Hematopoietic multipotent progenitor cell (in vitro differentiated cells): Measurements from ENCODE around the gene LRRIQ4. TPM values are rescaled to one million over a fixed set of nuclear protein-coding genes. Genes with fewer than 3 reads are reported as not detected.

Experiments used
- DNase-seq, 3 donors: peaks; one replicate each; pipeline ENCODE4 v3.0.0-alpha.2; 2011 to 2015; ENCODE audit warnings: low read depth in 2 of 3, low spot score in 2 of 3
- total RNA-seq: library from RNA; depleted of rRNA; stranded (reverse); fragments of >200 nt; gene quantifications from one replicate; pipeline ENCODE4 v1.2.3, GENCODE V29; 2012

LRRIQ4 gene
- total RNA-seq, 1 donor = under 0.01 TPM

- no peak for DNase-seq
Observed at GRCh38 chr3:169848741-169849140, 36.1 kb downstream of the LRRIQ4 start.

GRCh38 chr3:169850618-169851017 lies 37.9 kb downstream of the LRRIQ4 start:
- DNase-seq = no peak

GRCh38 chr3:169855514-169855913 lies 42.8 kb downstream of the LRRIQ4 start:
- DNase-seq = no peak

GRCh38 chr3:169857811-169858210 lies 45.1 kb downstream of the LRRIQ4 start:
- no peak for DNase-seq

GRCh38 chr3:169861871-169862270 lies 49.2 kb downstream of the LRRIQ4 start:
- no peak for DNase-seq

- peak; percentile 55 to 84 (median 69) for DNase-seq
Observed at GRCh38 chr3:169863458-169863899, 50.8 kb downstream of the LRRIQ4 start.

- no peak for DNase-seq
Observed at GRCh38 chr3:169864270-169864669, 51.6 kb downstream of the LRRIQ4 start.

GRCh38 chr3:169865176-169865767 lies 52.6 kb downstream of the LRRIQ4 start:
- DNase-seq = peak in 2 of 3 donors; percentile 33 to 70

GRCh38 chr3:169867584-169868210 lies 55.0 kb downstream of the LRRIQ4 start:
- DNase-seq = no peak

GRCh38 chr3:169868369-169868768 lies 55.7 kb downstream of the LRRIQ4 start:
- no peak for DNase-seq

GRCh38 chr3:169869484-169870220 lies 57.0 kb downstream of the LRRIQ4 start, which contains the start of gene LRRC31:
Gene LRRC31, minus strand, starts transcription at chr3:169869935. Its CDS starts 128 bp downstream, at chr3:169869807.
- no peak for DNase-seq

GRCh38 chr3:169871129-169871886 lies 58.6 kb downstream of the LRRIQ4 start:
- DNase-seq = no peak

GRCh38 chr3:169879013-169879557 lies 66.4 kb downstream of the LRRIQ4 start:
- no peak for DNase-seq

GRCh38 chr3:169879845-169880575 lies 67.3 kb downstream of the LRRIQ4 start:
- no peak for DNase-seq

GRCh38 chr3:169880576-169881250 lies 68.0 kb downstream of the LRRIQ4 start:
- no peak for DNase-seq

- DNase-seq = no peak
Observed at GRCh38 chr3:169886671-169887070, 74.0 kb downstream of the LRRIQ4 start.
